Osteocyte (in vitro differentiated cells): ENCODE data around the gene ZNF154. TPM values are rescaled to one million over a fixed set of nuclear protein-coding genes. Genes with fewer than 3 reads are reported as not detected.

Experiments used
- DNase-seq: peaks from one replicate; pipeline ENCODE4 v3.0.0; 2021; ENCODE audit warnings: mixed read lengths; ENCODE audit not compliant: unreplicated experiment; ENCODE audit errors: extremely low spot score
- H3K27ac Mint-ChIP-seq: one replicate; pipeline ENCODE4 v1.8.0; 2021; ENCODE audit warnings: mild to moderate bottlenecking, mixed read lengths; ENCODE audit not compliant: unreplicated experiment
- H3K27me3 Mint-ChIP-seq: one replicate; pipeline ENCODE4 v1.8.0; 2021; ENCODE audit warnings: mixed read lengths; ENCODE audit not compliant: unreplicated experiment
- H3K36me3 Mint-ChIP-seq: one replicate; pipeline ENCODE4 v1.8.0; 2021; ENCODE audit warnings: mixed read lengths; ENCODE audit not compliant: unreplicated experiment
- H3K4me1 Mint-ChIP-seq: one replicate; pipeline ENCODE4 v1.8.0; 2021; ENCODE audit warnings: mixed read lengths; ENCODE audit not compliant: unreplicated experiment
- H3K4me3 Mint-ChIP-seq: one replicate; pipeline ENCODE4 v1.8.0; 2021; ENCODE audit warnings: mild to moderate bottlenecking, moderate library complexity, mixed read lengths; ENCODE audit not compliant: unreplicated experiment
- H3K9me3 Mint-ChIP-seq: one replicate; pipeline ENCODE4 v1.8.0; 2021; ENCODE audit warnings: mixed read lengths; ENCODE audit not compliant: unreplicated experiment
- total RNA-seq: library from RNA; stranded (reverse); gene quantifications from 2 replicates; pipeline ENCODE4 v1.2.1, GENCODE V29; 2021
- TF ChIP-seq, protein P1 (sequence below): fragments of 200-600 bp; sonication (generic); IDR thresholded peaks from 2 replicates; pipeline ENCODE4 v1.5.0; 2021; ENCODE audit warnings: antibody characterized with exemption, mild to moderate bottlenecking, moderate library complexity

ZNF154 gene
- total RNA-seq, 1 donor from 2014 or later, result 18.9 TPM

DNA sequence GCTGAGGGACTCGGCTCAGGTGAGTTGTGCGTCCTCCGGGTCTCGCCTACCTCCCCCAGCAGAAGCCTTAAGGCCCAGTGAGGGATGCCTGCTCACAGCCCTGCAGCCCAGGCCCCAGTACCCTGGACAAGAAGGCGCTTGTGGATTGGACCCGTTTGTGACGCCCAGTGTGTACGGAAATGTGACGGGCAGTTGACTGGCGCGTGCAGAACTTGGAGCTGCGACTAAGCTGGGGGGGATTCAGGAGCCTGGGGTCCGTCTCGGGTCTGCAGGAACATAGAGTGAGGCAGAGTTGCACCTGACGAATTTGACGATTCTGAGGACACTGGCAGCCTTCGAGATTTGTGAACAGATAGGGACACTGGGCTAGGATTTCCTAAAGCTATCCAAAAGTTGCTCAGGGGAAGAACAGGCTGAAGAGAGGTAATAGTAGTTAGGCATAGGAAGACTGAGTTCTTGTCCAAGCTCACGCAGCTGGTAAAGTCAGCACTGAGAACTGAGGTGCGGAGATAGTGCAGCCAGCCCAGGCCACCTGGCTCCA lies 26.7 kb downstream of the ZNF154 start:
- peak overlapping the region; percentile 90 for H3K4me3 Mint-ChIP-seq
- no peak for DNase-seq
- H3K4me1 Mint-ChIP-seq, result peaks cover 23% of the 10 kb centered on the region
- H3K27ac Mint-ChIP-seq, result peak overlapping the region; percentile 70
- peaks cover 40% of the 10 kb centered on the region for H3K9me3 Mint-ChIP-seq
- H3K36me3 Mint-ChIP-seq, result peaks cover 45% of the 10 kb centered on the region
- no peaks in the 10 kb centered on the region for H3K27me3 Mint-ChIP-seq
- TF ChIP-seq, protein P1, sequence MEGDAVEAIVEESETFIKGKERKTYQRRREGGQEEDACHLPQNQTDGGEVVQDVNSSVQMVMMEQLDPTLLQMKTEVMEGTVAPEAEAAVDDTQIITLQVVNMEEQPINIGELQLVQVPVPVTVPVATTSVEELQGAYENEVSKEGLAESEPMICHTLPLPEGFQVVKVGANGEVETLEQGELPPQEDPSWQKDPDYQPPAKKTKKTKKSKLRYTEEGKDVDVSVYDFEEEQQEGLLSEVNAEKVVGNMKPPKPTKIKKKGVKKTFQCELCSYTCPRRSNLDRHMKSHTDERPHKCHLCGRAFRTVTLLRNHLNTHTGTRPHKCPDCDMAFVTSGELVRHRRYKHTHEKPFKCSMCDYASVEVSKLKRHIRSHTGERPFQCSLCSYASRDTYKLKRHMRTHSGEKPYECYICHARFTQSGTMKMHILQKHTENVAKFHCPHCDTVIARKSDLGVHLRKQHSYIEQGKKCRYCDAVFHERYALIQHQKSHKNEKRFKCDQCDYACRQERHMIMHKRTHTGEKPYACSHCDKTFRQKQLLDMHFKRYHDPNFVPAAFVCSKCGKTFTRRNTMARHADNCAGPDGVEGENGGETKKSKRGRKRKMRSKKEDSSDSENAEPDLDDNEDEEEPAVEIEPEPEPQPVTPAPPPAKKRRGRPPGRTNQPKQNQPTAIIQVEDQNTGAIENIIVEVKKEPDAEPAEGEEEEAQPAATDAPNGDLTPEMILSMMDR, result no peak

DNA sequence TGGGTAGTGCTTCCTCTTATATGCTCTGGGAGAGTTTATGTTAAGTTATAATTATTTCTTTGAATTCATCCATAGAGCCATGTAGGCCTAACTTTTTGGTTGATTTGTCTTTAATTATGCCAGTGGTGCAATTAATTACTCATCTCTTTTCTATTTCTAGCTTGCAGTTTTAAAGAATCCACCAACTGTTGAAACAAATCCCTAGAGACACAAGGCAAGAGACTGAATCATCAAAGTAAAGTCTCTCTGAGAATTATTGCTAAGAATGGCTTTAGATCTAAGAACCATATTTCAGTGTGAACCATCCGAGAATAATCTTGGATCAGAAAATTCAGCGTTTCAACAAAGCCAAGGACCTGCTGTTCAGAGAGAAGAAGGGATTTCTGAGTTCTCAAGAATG lies 33.1 kb downstream of the ZNF154 start:
- peaks cover 4% of the 10 kb centered on the region for H3K9me3 Mint-ChIP-seq
- no peak overlapping the region for H3K27ac Mint-ChIP-seq
- no peak for DNase-seq
- H3K4me3 Mint-ChIP-seq, result no peak overlapping the region
- TF ChIP-seq, protein P1, result no peak
- no peaks in the 10 kb centered on the region for H3K27me3 Mint-ChIP-seq
- no peaks in the 10 kb centered on the region for H3K4me1 Mint-ChIP-seq
- H3K36me3 Mint-ChIP-seq, result no peaks in the 10 kb centered on the region

DNA sequence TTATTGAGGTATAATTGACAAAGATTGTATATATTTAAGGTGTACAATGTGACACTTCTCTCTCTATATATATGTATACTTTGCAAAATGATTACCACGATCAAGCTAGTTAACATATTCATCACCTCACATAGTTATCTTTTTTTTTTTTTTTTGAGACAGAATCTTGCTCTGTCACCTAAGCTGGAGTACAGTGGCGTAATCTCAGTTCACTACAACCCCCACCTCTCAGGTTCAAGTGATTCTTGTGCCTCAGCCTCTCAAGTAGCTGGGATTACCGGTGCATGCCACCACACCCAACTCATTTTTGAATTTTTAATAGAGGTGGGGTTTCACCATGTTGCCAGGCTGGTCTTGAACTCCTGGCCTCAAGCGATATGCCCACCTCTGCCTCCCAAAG lies 36.5 kb downstream of the ZNF154 start:
- DNase-seq, result no peak
- TF ChIP-seq, protein P1, result no peak
- no peak overlapping the region for H3K27ac Mint-ChIP-seq
- peaks cover 4% of the 10 kb centered on the region for H3K9me3 Mint-ChIP-seq
- H3K4me1 Mint-ChIP-seq, result no peaks in the 10 kb centered on the region
- H3K4me3 Mint-ChIP-seq, result no peak overlapping the region
- no peaks in the 10 kb centered on the region for H3K36me3 Mint-ChIP-seq
- no peaks in the 10 kb centered on the region for H3K27me3 Mint-ChIP-seq

DNA sequence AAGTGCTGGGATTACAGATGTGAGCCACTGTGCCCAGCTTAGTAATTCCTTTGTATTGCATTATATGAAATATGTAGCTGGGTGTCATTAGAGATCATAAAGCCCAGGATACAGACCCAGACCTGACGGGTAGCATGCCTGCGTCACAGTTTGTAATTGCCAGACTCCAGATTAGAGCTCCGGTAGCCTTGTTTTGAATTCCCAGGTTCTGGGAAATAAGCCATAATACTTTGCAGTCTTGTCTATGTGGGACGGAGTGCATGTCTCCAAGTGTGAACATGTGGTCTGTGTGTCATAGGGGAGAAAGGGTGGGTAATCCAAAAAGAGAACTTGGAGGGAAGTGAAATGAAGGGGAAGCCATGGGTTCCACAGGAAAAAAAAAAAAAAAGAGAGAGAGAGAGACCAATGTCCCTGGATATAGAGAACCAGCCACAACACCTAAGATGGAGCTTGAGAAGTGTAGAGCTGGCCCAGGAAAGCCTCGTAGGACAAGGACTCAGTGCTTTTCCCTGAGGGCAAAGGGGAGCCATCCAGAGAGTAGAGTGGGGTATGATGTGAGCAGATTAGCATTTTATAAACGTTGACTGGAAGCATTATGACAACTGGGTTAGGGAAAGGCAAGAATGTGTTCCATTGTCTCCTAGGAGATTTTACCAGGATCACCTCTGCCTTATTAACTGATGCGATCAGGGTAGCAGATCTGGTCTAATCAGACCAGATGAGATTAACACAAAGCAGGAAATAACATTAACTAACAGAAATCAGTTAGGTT lies 37.7 kb downstream of the ZNF154 start:
- Mint-ChIP-seq H3K27ac (no peak overlapping the region), H3K36me3 (no peaks in the 10 kb centered on the region), H3K4me1 (no peaks in the 10 kb centered on the region), H3K9me3 (peaks cover 3% of the 10 kb centered on the region), H3K4me3 (no peak overlapping the region), H3K27me3 (no peaks in the 10 kb centered on the region)
- DNase-seq, result no peak
- TF ChIP-seq, protein P1, result no peak

DNA sequence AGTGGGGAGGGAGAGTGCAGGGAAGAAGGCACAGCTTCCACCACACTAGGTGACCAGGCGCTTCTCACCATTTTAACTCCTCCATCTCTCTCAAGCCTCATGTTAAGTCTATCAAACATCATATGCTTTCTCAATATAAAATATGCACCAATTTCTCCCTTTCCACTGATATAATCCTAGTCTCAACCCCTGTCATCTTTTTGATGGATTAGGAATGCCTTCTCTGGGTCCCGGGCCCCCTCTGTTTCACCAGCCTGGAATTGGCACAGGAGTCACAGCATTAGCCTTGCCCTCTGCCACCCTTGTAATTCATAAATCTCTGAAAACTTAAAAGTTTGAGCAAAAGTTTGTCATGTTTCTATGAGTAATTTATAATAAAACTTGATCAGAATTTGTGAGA lies 40.4 kb downstream of the ZNF154 start, which contains the start of gene ZSCAN4:
ZSCAN4 (plus strand) TSS at position 301 of the 400 bp plus-strand sequence. CDS start 7,211 bp downstream, outside the sequence.
- Mint-ChIP-seq H3K4me1 (peaks cover 7% of the 10 kb centered on the region), H3K36me3 (no peaks in the 10 kb centered on the region), H3K27ac (no peak within 1 kb of the TSS), H3K27me3 (no peaks in the 10 kb centered on the region), H3K4me3 (no peak within 1 kb of the TSS), H3K9me3 (no peaks in the 10 kb centered on the region)
- TF ChIP-seq, protein P1, result no peak
- DNase-seq, result no peak
